Measurements from ENCODE around the gene ITGB3BP.

- TF ChIP-seq EZH2 (IDR thresholded peaks at IDR 0.05; ENCODE audit: low read length, missing control alignments), result no peak
- no peak for TF ChIP-seq CTCF (conservative IDR thresholded peaks at IDR 0.05 in 1 of 2, IDR thresholded peaks at IDR 0.05 in 1 of 2; ENCODE audit: low read depth in 1 of 2, low read length in 2 of 2)
Observed at GRCh38 chr1:63563745-63564144, 40.7 kb upstream of the ITGB3BP start.
